ENCODE results near the gene RPAIN. TPM values are rescaled to one million over a fixed set of nuclear protein-coding genes. Genes with fewer than 3 reads are reported as not detected.

Gene RPAIN
- total and polyA plus RNA-seq, 7 experiments from 2014 or later = 30.4 to 81.1 (median 55.7) TPM

DNA sequence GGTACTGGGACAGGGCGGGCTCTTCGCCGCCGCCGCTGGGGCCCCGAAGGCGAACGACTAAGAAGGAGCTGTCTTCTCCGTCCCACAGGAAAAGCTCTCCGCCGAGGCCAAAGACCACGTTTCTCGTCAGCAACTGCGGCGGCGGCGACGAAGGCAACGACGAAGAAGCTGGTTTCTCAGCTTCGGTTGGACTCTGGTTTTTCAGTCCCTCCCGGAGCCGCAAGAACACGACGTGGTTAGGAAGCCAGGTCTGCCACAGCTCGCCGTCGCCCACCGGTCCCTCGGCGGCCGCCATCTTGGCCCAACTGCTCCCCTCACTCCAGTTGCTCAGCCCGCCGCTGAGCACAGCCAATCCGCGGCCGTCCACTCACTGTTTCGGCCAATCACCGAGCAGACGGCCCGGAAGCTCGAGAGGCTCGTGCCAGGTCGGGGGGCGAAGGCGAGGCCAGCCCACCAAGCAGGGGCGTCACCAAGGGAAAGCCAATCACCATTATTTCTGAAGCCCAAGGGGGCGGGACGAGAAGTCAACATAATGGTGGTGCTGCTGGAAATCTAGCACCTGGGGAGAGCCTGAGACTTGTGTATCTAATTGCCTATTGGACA, 525 bp upstream of the RPAIN start, which contains the start of gene NUP88:
TSS of gene NUP88 (minus strand) at position 307 of the 603 bp plus-strand sequence. CDS start at position 295, 12 bp downstream.
- intact Hi-C loops (cut with micrococcal nuclease) = loop anchor here (1.0 to 5.0 kb wide), 11 partner anchors 20 to 1813 kb away; partner anchors contain the start of genes C1QBP (in 2 of the 2), PFN1 (in 2 of the 2), DERL2 (in 1 of the 2) and DVL2 (in 1 of the 2)
- Histone ChIP-seq H3K4me3 (ENCODE audit: low read length) (peak within 1 kb of the TSS; percentile 93), H3K36me3 (ENCODE audit: control insufficient read depth in 2 of 3, insufficient read depth in 3 of 3, low read length in 3 of 3) (peaks cover 11 to 39% (median 21%) of the 10 kb centered on the region in 3 experiments), H3K4me1 (ENCODE audit: control insufficient read depth in 2 of 2, insufficient read depth in 2 of 2, low read length in 2 of 2) (peaks cover 26% of the 10 kb centered on the region in 2 donors), H3K27me3 (ENCODE audit: control insufficient read depth in 2 of 2, insufficient read depth in 2 of 2, low read length in 2 of 2) (no peaks in the 10 kb centered on the region), H3K9me3 (ENCODE audit: control insufficient read depth in 2 of 3, low read length in 3 of 3) (no peaks in the 10 kb centered on the region), H3K27ac (ENCODE audit: low read depth, low read length) (peak within 1 kb of the TSS; percentile 94)
- H3K36me3 Mint-ChIP-seq = peaks cover 4 to 25% (median 15%) of the 10 kb centered on the region in 5 donors
- peak within 1 kb of the TSS; percentile 93 to 100 (median 98) for H3K4me3 Mint-ChIP-seq
- DNase-seq = peak; percentile 86 to 97 (median 95)
- peak within 1 kb of the TSS; percentile 89 to 100 (median 99) for H3K27ac Mint-ChIP-seq
- POLR2A ChIA-PET = interaction anchor here (0.5 to 2.2 kb wide), 12 partner anchors 10 to 377 kb away, joined by 3 to 46 read pairs (median 4); partner anchors contain the start of genes C1QBP, DERL2, MIS12 and ZNF594
- peak; percentile 94 for ATAC-seq
- CTCF ChIA-PET = interaction anchor here (1.2 kb wide), 1 partner anchor 20 kb away, joined by 9 read pairs; the partner anchor contains the start of gene C1QBP
- peaks cover 0 to 4% (median 0%) of the 10 kb centered on the region in 11 donors for H3K9me3 Mint-ChIP-seq
- H3K4me1 Mint-ChIP-seq = peaks cover 16 to 56% (median 40%) of the 10 kb centered on the region in 7 donors
- peaks cover 0 to 2% (median 0%) of the 10 kb centered on the region in 5 donors for H3K27me3 Mint-ChIP-seq

GRCh38 chr17:5422505-5422904, 2.5 kb downstream of the RPAIN start:
- Mint-ChIP-seq H3K36me3 (peaks cover 4 to 26% (median 16%) of the 10 kb centered on the region in 5 donors), H3K27ac (peak overlapping the region in 1 of 9 donors; percentile 43)

DNA sequence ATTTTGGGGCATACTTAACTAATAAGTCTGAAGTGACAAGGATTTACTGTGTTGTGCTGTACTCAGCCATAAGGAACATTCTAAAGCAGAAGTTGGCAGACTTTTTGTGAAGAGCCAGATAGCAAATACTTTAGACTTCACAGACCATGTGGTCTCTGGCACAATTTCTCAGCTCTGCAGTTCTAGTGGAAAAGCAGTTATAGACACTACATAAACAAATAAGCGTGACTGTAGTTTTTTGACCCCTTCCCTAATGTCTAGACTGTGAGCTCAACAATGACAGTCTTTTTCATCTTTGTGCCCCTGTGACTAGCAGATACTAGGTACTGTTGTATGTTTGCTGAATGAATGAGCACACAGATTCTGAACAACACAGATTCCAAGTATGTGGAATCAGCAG, 4.9 kb downstream of the RPAIN start:
- DNase-seq (no peak), ATAC-seq (no peak)
- Mint-ChIP-seq H3K27me3 (no peaks in the 10 kb centered on the region), H3K36me3 (peaks cover 8 to 37% (median 28%) of the 10 kb centered on the region in 5 donors), H3K27ac (no peak overlapping the region), H3K9me3 (peaks cover 0 to under 1% (median 0%) of the 10 kb centered on the region in 11 donors), H3K4me1 (peaks cover 16 to 42% (median 28%) of the 10 kb centered on the region in 7 donors), H3K4me3 (no peak overlapping the region)
- ChIA-PET POLR2A (interaction anchor here (0.7 to 0.9 kb wide), 2 partner anchors 13 to 14 kb away, joined by 3 read pairs; partner anchors contain the start of gene C1QBP), CTCF (no interaction called here)
- peaks cover 9% of the 10 kb centered on the region in 2 donors for H3K4me1 ChIP-seq (ENCODE audit: control insufficient read depth in 2 of 2, insufficient read depth in 2 of 2, low read length in 2 of 2)
- H3K36me3 ChIP-seq (ENCODE audit: control insufficient read depth in 2 of 3, insufficient read depth in 3 of 3, low read length in 3 of 3) = peaks cover 21 to 69% (median 26%) of the 10 kb centered on the region in 3 experiments
- no peak overlapping the region for H3K27ac ChIP-seq (ENCODE audit: low read depth, low read length)
- no peaks in the 10 kb centered on the region for H3K27me3 ChIP-seq (ENCODE audit: control insufficient read depth in 2 of 2, insufficient read depth in 2 of 2, low read length in 2 of 2)
- H3K9me3 ChIP-seq (ENCODE audit: control insufficient read depth in 2 of 3, low read length in 3 of 3) = no peaks in the 10 kb centered on the region
- H3K4me3 ChIP-seq (ENCODE audit: low read length) = no peak overlapping the region
- intact Hi-C loops (cut with micrococcal nuclease) = no loop called here

More at GRCh38 chr17:5422505-5422904, 2.5 kb downstream of the RPAIN start:
- peak overlapping the region in 3 of 10 donors; percentile 7 to 63 (median 9) for H3K4me3 Mint-ChIP-seq
- peaks cover 0 to 4% (median 0%) of the 10 kb centered on the region in 11 donors for H3K9me3 Mint-ChIP-seq
- H3K4me1 ChIP-seq (ENCODE audit: control insufficient read depth in 2 of 2, insufficient read depth in 2 of 2, low read length in 2 of 2) = peaks cover 13 to 14% of the 10 kb centered on the region in 2 donors
- DNase-seq (no peak), ATAC-seq (no peak)
- H3K27me3 Mint-ChIP-seq = peaks cover 0 to 2% (median 0%) of the 10 kb centered on the region in 5 donors
- H3K36me3 ChIP-seq (ENCODE audit: control insufficient read depth in 2 of 3, insufficient read depth in 3 of 3, low read length in 3 of 3) = peaks cover 8 to 51% (median 13%) of the 10 kb centered on the region in 3 experiments
- no peak overlapping the region for H3K4me3 ChIP-seq (ENCODE audit: low read length)
- H3K27me3 ChIP-seq (ENCODE audit: control insufficient read depth in 2 of 2, insufficient read depth in 2 of 2, low read length in 2 of 2) = no peaks in the 10 kb centered on the region
- no peak overlapping the region for H3K27ac ChIP-seq (ENCODE audit: low read depth, low read length)
- no peaks in the 10 kb centered on the region for H3K9me3 ChIP-seq (ENCODE audit: control insufficient read depth in 2 of 3, low read length in 3 of 3)
- ChIA-PET POLR2A (interaction anchor here (0.7 kb wide), 1 partner anchor 19 kb away, joined by 3 read pairs; no protein-coding TSS in a partner anchor), CTCF (interaction anchor here (0.8 kb wide), 1 partner anchor 17 kb away, joined by 3 read pairs; no protein-coding TSS in a partner anchor)
- H3K4me1 Mint-ChIP-seq = peaks cover 16 to 49% (median 38%) of the 10 kb centered on the region in 7 donors
- intact Hi-C loops (cut with micrococcal nuclease) = no loop called here

DNA sequence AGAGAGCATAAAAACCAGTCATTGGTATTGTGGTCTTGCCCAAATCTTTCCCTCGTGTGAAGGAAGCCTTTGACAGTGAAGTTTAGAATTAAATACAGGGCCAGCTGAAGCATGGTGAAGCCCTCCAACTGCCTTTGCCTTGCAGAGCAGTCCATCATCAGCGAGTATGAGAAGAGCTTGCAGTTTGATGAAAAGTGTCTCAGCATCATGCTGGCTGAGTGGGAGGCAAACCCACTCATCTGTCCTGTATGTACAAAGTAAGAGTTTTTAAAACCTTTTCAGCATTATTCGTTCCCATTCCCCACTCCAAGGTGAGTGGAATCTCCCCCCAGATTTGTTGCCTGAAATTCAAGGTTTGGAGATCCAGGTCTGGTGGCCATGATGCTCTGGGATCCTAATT, 5.8 kb downstream of the RPAIN start:
- Mint-ChIP-seq H3K9me3 (no peaks in the 10 kb centered on the region), H3K4me1 (peaks cover 13 to 33% (median 22%) of the 10 kb centered on the region in 7 donors), H3K27me3 (no peaks in the 10 kb centered on the region), H3K36me3 (peaks cover 12 to 41% (median 28%) of the 10 kb centered on the region in 5 donors), H3K4me3 (no peak overlapping the region), H3K27ac (no peak overlapping the region)
- Histone ChIP-seq H3K27me3 (ENCODE audit: control insufficient read depth in 2 of 2, insufficient read depth in 2 of 2, low read length in 2 of 2) (no peaks in the 10 kb centered on the region), H3K9me3 (ENCODE audit: control insufficient read depth in 2 of 3, low read length in 3 of 3) (no peaks in the 10 kb centered on the region), H3K4me3 (ENCODE audit: low read length) (no peak overlapping the region), H3K4me1 (ENCODE audit: control insufficient read depth in 2 of 2, insufficient read depth in 2 of 2, low read length in 2 of 2) (peaks cover 5% of the 10 kb centered on the region in 2 donors), H3K36me3 (ENCODE audit: control insufficient read depth in 2 of 3, insufficient read depth in 3 of 3, low read length in 3 of 3) (peaks cover 23 to 75% (median 26%) of the 10 kb centered on the region in 3 experiments), H3K27ac (ENCODE audit: low read depth, low read length) (no peak overlapping the region)
- no peak for ATAC-seq
- DNase-seq = no peak
- ChIA-PET POLR2A (interaction anchor here (0.7 kb wide), 1 partner anchor 34 kb away, joined by 3 read pairs; no protein-coding TSS in a partner anchor), CTCF (no interaction called here)
- intact Hi-C loops (cut with micrococcal nuclease) = no loop called here

GRCh38 chr17:5429191-5429887, 9.4 kb downstream of the RPAIN start:
- Histone ChIP-seq H3K9me3 (ENCODE audit: control insufficient read depth in 2 of 3, low read length in 3 of 3) (no peaks in the 10 kb centered on the region), H3K36me3 (ENCODE audit: control insufficient read depth in 2 of 3, insufficient read depth in 3 of 3, low read length in 3 of 3) (peaks cover 38 to 90% (median 39%) of the 10 kb centered on the region in 3 experiments), H3K4me3 (ENCODE audit: low read length) (no peak overlapping the region), H3K27ac (ENCODE audit: low read depth, low read length) (peak overlapping the region; percentile 26), H3K4me1 (ENCODE audit: control insufficient read depth in 2 of 2, insufficient read depth in 2 of 2, low read length in 2 of 2) (no peaks in the 10 kb centered on the region), H3K27me3 (ENCODE audit: control insufficient read depth in 2 of 2, insufficient read depth in 2 of 2, low read length in 2 of 2) (no peaks in the 10 kb centered on the region)
- POLR2A ChIA-PET = interaction anchor here (0.8 to 1.1 kb wide), 2 partner anchors 8 to 10 kb away, joined by 3 to 4 read pairs; partner anchors contain the start of gene NUP88
- intact Hi-C loops (cut with micrococcal nuclease) = no loop called here
- H3K9me3 Mint-ChIP-seq = no peaks in the 10 kb centered on the region
- peaks cover 0 to 15% (median 9%) of the 10 kb centered on the region in 7 donors for H3K4me1 Mint-ChIP-seq
- H3K27ac Mint-ChIP-seq = peak overlapping the region; percentile 5 to 87 (median 33)
- no peak overlapping the region for H3K4me3 Mint-ChIP-seq
- DNase-seq (no peak), ATAC-seq (no peak)
- CTCF ChIA-PET = interaction anchor here (0.6 to 1.2 kb wide), 3 partner anchors 10 to 418 kb away, joined by 3 to 4 read pairs (median 3); no protein-coding TSS in a partner anchor
- H3K27me3 Mint-ChIP-seq = no peaks in the 10 kb centered on the region
- peaks cover 11 to 40% (median 37%) of the 10 kb centered on the region in 5 donors for H3K36me3 Mint-ChIP-seq

Data from naive thymus-derived CD4-positive, alpha-beta T cell (primary cell).